SIG-M5 (cell line): ENCODE data around the gene SNAPC2.
A peak's percentile ranks its signal among the peaks of the same experiment; 100 is the strongest.
"Not testable (repeated sequence)": the region's sequence is repeated elsewhere in the genome, so short reads cannot be mapped to it uniquely, and the experiment has no call there.

Experiments
- DNase-seq: peaks from one replicate; lab custom pipeline; 2025; lab: John Stamatoyannopoulos, UW

Gene SNAPC2

DNA sequence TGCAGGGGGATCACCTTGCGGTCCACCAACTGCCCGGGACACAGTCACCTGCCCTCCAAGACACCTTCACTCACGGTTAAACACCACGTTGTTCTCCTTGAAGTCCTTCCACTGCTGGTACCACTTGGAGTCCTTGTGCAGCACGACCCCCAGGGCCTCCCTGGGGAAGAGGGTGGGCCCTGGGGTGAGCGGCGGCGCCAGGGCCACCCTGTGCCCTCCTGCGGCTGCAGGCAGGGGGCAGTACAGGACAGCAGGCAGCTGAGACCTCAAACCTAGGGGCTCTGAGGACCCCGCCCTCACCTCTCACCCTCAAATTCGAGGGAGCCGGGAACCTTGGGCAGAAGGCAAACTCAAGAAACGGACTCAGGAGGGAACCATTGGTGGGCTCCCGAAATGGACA is 13.3 kb downstream of the SNAPC2 start:
- DNase-seq: no peak

GRCh38 chr19:7933828-7934725 is 13.9 kb downstream of the SNAPC2 start:
- no peak for DNase-seq

GRCh38 chr19:7934766-7935165 is 14.6 kb downstream of the SNAPC2 start:
- DNase-seq: no peak

DNA sequence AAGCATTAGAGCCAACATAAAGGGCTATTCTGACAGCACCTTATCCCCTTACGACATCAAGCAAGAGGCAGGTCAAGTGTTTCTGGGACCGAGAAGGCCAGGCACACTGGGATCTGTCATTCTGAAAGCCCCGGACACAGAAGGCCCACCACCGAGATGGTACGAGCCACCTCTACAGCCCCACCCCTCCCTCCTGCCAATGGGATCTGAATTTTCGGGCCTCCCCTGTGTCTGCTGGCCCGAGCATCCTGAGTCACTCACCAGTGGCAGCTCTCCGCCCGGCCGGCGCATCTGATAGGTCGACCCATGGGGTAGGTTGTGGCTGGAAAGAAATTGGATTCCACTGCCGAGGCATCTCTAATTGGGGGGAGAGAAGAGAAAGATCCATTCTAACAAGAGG is 20.7 kb downstream of the SNAPC2 start:
- DNase-seq: no peak

- no peak for DNase-seq
Observed at GRCh38 chr19:7941895-7942596, 21.9 kb downstream of the SNAPC2 start.

DNA sequence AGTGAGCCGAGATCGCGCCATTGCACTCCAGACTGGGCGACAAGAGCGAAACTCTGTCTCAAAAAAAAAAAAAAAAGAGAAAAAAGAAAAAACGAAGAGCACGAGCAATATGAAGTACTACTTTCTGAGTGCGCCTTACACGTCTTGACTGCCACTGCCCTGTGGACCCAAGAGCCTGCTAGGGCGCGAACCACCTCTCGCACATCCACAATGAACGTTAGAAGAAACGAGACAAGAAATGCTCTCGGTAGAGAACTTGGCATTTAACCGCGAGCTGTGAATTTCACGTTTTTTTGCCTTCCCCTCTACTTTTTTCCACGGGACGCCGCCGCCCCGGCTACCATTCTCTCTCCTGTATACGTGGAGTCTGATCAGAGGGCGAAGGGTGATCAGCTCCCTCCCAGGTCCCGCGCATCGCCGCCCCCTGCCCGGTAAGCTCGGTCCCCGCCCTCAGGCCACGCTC is 22.9 kb downstream of the SNAPC2 start:
- no peak for DNase-seq

DNA sequence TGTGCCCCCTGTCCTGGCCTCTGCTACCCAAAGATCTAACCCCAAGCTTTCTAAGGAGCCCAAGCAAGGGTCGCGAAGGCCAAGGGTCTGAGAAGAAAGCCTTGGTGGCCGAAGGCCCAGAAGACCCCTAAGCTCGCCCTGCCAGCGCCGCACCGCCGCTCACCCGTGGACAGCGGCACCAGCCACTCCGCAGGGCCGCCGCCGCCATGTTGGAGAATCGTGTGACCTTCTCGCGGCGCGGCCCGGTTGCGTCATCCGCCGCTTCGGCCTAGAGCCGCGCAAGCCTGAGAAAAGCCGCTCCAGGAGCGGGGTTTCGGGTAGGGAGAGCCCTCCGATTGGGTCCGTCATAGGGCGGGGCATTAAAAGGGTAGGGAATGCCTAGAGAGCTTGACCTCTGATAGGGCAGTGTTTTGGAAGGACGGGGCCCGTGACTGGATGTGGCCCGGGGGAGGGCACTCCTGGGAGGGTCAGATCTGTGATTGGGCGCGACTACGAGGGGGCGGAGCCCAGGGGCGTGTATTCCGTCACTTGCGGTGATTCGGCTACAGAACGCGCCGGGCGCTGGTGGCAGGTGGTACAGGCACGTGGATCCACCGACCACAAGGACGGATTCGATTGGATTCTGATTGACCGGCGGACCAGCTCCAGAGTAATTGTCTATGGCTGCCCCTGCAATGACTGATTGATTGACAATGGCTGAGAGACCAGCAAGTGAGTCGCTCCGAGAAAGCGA is 23.5 kb downstream of the SNAPC2 start, which contains the start of gene TIMM44:
TIMM44 (minus strand) TSS at position 223 of the 733 bp plus-strand sequence; CDS start at position 208, 15 bp downstream.
- DNase-seq: peak; percentile 93

DNA sequence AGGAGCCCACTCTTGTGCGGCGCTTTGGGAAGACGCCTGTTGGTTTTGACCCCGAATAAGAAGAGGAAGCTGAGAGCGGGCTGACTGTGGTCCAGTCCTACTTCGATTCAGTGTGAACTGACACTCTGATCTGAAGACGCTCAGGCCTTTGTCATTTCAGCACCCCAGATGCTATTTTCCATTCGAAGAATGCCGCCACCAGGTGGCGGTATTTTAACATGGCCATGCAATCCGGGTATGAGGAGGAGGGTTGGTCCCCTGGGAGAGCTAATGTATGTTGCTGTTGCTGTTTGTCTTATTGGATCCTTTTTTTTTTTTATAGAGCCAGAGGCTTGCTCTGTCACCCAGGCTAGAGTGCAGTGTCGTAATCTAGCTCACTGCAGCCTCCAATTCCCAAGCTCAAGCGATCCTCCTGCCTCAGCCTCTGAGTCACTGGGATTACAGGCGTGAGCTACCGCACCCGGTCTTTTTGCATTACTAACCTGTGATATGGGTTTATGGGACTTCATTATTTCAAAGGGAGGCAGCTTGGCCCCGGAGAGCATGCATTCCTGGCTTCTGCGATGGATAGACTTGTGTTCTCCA is 24.1 kb downstream of the SNAPC2 start:
- DNase-seq: peak; percentile 34

GRCh38 chr19:7947939-7948338 is 27.8 kb downstream of the SNAPC2 start:
- DNase-seq: no peak

DNA sequence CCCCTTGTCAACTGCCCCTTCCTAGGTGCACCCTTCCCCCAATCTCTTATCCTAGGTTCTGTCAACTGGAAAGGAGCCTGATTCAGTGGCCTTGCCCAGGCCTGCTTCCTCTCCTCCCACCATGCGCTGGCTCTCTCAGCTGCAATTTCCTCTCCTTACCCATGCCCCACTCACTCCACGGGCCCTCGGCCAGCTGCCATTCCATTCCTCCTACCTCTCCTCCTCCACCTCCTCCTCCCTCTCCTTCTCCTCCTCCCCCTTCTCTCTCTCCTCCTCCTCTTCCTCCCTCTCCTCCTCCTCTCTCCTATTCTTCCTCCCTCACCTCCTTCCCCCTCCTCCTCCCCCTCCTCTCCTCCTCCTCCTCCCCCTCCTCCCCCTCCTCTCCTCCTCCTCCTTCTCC is 32.9 kb downstream of the SNAPC2 start:
- no peak for DNase-seq

GRCh38 chr19:7953576-7953975 is 33.4 kb downstream of the SNAPC2 start:
- no peak for DNase-seq

- DNase-seq: no peak
Observed at GRCh38 chr19:7955696-7956095, 35.6 kb downstream of the SNAPC2 start.

DNA sequence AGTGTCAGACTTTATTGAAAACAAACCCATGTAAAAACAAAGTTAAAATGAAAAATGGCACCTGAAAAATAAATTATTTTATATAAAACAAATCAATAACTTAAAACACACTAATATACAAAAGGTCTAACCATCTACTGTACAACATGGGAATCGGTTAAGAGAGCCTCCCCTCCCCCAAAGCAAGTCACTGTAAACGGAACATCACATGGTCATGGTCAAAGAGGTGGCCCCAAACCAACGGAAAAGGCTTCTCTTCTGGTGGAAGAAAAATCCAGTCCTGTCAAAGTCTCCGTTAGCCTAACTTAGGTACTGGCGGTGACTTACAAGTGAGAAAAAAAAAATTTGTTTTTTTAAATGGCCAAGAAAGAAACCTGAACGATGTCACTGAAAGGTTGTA is 39.1 kb downstream of the SNAPC2 start:
- DNase-seq: no peak

GRCh38 chr19:7961082-7961481 is 40.9 kb downstream of the SNAPC2 start:
- DNase-seq: not testable (repeated sequence)

- no peak for DNase-seq
Observed at GRCh38 chr19:7961920-7962626, 41.9 kb downstream of the SNAPC2 start.

DNA sequence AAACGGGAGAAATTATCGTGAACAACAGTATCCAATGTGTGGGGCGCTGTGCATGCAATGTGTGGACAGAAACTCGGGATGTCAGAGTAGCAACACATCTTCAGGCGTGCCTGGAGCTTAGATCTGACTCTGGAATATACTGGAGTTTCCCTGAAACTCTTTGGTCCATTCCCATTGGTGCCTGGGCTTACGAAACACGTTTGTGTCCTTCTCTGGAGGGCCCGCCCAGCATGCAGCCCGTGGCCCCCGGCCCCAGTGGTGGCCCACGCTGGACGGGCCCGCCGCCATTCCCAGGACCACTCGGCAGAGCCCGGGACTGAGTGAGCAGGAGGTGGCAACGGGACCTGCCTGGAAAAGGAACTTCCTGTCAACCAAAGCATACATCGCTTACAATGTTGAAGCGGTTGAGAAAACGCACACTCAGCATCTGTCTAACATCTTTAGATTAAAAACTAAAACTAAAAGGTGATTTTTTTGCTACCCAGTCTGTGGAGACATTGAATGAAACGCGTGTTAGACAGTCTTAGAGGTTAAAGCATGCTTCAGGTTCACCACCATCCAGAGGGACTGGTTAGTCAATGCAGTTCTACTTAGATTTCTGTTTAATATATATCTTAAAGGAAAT is 42.6 kb downstream of the SNAPC2 start:
- DNase-seq: no peak

GRCh38 chr19:7963566-7963965 is 43.4 kb downstream of the SNAPC2 start:
- no peak for DNase-seq

GRCh38 chr19:7965259-7965841 is 45.2 kb downstream of the SNAPC2 start:
- no peak for DNase-seq

DNA sequence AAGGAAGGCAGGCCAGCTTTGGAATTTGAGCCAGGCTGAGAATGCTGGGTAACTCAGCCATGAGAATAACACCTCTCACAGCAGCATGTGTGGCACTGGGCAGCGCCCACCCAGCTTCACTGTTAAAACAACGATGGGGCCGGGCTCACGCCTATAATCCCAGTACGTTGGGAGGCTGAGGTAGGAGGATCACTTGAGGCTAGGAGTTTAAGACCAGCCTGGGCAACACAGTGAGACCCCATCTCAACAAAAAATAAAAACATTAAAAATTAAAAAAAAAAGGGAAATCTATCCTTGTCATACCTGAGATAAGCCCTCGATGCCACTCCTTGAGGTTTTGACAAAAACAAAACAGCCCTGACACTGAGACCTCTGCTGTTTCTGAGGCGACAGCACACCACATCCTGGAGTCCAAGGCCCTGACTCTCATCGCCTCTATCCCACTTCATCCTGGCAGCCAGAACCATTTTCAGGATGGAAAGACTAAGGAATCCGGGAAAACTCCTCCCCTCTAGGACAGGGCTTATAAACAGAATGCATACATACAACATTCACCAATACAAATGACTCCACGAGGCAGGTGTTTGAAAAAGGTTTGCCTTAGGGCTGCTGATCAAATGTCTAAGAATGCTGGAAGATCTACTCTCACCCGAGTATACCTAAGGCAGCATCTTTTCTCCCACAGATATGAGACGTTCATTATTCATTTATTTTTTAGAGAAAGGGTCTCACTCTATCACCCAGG is 46.0 kb downstream of the SNAPC2 start:
- no peak for DNase-seq
